Glutamatergic neuron (in vitro differentiated cells): ENCODE data around the gene MMUT. TPM values are rescaled to one million over a fixed set of nuclear protein-coding genes. Genes with fewer than 3 reads are reported as not detected.

Source experiments
- DNase-seq: peaks from one replicate; pipeline ENCODE4 v3.0.0; 2022
- H3K27ac Mint-ChIP-seq: one replicate; pipeline ENCODE4 v1.8.0; 2020; ENCODE audit warnings: mild to moderate bottlenecking, mixed read lengths, inconsistent platforms; ENCODE audit not compliant: unreplicated experiment
- H3K27me3 Mint-ChIP-seq: one replicate; pipeline ENCODE4 v1.8.0; 2020; ENCODE audit warnings: mild to moderate bottlenecking, moderate library complexity, mixed read lengths, inconsistent platforms; ENCODE audit not compliant: unreplicated experiment
- H3K36me3 Mint-ChIP-seq: one replicate; pipeline ENCODE4 v1.8.0; 2020; ENCODE audit warnings: mild to moderate bottlenecking, mixed read lengths, inconsistent platforms; ENCODE audit not compliant: unreplicated experiment
- H3K4me1 Mint-ChIP-seq: one replicate; pipeline ENCODE4 v1.8.0; 2020; ENCODE audit warnings: mild to moderate bottlenecking, low read depth, mixed read lengths, inconsistent platforms; ENCODE audit not compliant: unreplicated experiment
- H3K4me3 Mint-ChIP-seq: one replicate; pipeline ENCODE4 v1.8.0; 2020; ENCODE audit warnings: mild to moderate bottlenecking, mixed read lengths, inconsistent platforms; ENCODE audit not compliant: unreplicated experiment
- H3K9me3 Mint-ChIP-seq: one replicate; pipeline ENCODE4 v1.8.0; 2020; ENCODE audit warnings: mild to moderate bottlenecking, moderate library complexity, mixed read lengths, inconsistent platforms; ENCODE audit not compliant: unreplicated experiment
- total RNA-seq: library from RNA; stranded (reverse); fragmentation: NEBNext Ultra II Directional; extraction: Animal tissue kit (Norgen Biotek cat#: 25700); gene quantifications from one replicate; pipeline ENCODE4 v1.2.1, GENCODE V29; 2021; ENCODE audit not compliant: unreplicated experiment
- TF ChIP-seq, protein P1 (sequence below): fragments of 200-600 bp; sonication (generic); IDR thresholded peaks from one replicate; pipeline ENCODE4 v1.5.0; 2021; ENCODE audit not compliant: partially characterized antibody, unreplicated experiment

Gene MMUT
- total RNA-seq, 1 donor from 2014 or later: 21.9 TPM

GRCh38 chr6:49468042-49468441 lies 5.0 kb upstream of the MMUT start:
- Mint-ChIP-seq H3K9me3 (peaks cover 2% of the 10 kb centered on the region), H3K27ac (no peak overlapping the region), H3K36me3 (no peaks in the 10 kb centered on the region), H3K4me1 (peaks cover 2% of the 10 kb centered on the region), H3K27me3 (no peaks in the 10 kb centered on the region), H3K4me3 (no peak overlapping the region)
- TF ChIP-seq, protein P1, sequence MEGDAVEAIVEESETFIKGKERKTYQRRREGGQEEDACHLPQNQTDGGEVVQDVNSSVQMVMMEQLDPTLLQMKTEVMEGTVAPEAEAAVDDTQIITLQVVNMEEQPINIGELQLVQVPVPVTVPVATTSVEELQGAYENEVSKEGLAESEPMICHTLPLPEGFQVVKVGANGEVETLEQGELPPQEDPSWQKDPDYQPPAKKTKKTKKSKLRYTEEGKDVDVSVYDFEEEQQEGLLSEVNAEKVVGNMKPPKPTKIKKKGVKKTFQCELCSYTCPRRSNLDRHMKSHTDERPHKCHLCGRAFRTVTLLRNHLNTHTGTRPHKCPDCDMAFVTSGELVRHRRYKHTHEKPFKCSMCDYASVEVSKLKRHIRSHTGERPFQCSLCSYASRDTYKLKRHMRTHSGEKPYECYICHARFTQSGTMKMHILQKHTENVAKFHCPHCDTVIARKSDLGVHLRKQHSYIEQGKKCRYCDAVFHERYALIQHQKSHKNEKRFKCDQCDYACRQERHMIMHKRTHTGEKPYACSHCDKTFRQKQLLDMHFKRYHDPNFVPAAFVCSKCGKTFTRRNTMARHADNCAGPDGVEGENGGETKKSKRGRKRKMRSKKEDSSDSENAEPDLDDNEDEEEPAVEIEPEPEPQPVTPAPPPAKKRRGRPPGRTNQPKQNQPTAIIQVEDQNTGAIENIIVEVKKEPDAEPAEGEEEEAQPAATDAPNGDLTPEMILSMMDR: no peak
- no peak for DNase-seq

GRCh38 chr6:49464691-49465090 lies 1.6 kb upstream of the MMUT start:
- H3K27ac Mint-ChIP-seq: no peak overlapping the region
- H3K9me3 Mint-ChIP-seq: peaks cover 2% of the 10 kb centered on the region
- no peaks in the 10 kb centered on the region for H3K27me3 Mint-ChIP-seq
- DNase-seq: no peak
- peak overlapping the region; percentile 10 for H3K4me3 Mint-ChIP-seq
- H3K36me3 Mint-ChIP-seq: no peaks in the 10 kb centered on the region
- peaks cover 2% of the 10 kb centered on the region for H3K4me1 Mint-ChIP-seq
- TF ChIP-seq, protein P1: no peak

GRCh38 chr6:49463612-49463967 lies 537 bp upstream of the MMUT start:
- Mint-ChIP-seq H3K4me3 (peak overlapping the region; percentile 98), H3K4me1 (peaks cover 2% of the 10 kb centered on the region), H3K27me3 (no peaks in the 10 kb centered on the region), H3K36me3 (no peaks in the 10 kb centered on the region), H3K9me3 (peaks cover 2% of the 10 kb centered on the region), H3K27ac (peak overlapping the region; percentile 76)
- no peak for DNase-seq
- TF ChIP-seq, protein P1: no peak

DNA sequence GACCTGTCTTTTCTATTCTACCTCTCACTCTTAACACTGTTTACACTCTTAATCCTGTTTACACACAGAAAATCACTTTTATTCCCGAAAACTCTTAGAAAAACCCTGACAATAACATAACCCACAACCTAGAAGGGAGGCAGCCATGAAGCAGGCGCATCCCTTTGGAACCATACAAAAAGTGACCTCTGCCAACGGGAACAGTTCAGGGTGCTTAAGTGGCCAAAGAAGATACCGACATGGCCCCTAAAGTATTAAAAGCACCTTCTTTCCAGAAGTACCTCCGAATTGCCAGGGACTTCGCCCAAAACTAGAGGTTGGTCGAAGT lies 490 bp downstream of the MMUT start:
- peaks cover 2% of the 10 kb centered on the region for H3K9me3 Mint-ChIP-seq
- H3K4me1 Mint-ChIP-seq: peaks cover 2% of the 10 kb centered on the region
- TF ChIP-seq, protein P1: no peak
- H3K27me3 Mint-ChIP-seq: no peaks in the 10 kb centered on the region
- peak overlapping the region; percentile 76 for H3K27ac Mint-ChIP-seq
- no peaks in the 10 kb centered on the region for H3K36me3 Mint-ChIP-seq
- peak overlapping the region; percentile 98 for H3K4me3 Mint-ChIP-seq
- no peak for DNase-seq

GRCh38 chr6:49462071-49462470 lies 982 bp downstream of the MMUT start:
- H3K4me1 Mint-ChIP-seq: peaks cover 2% of the 10 kb centered on the region

More at GRCh38 chr6:49462071-49462470, 982 bp downstream of the MMUT start:
- no peaks in the 10 kb centered on the region for H3K36me3 Mint-ChIP-seq
- no peaks in the 10 kb centered on the region for H3K27me3 Mint-ChIP-seq
- TF ChIP-seq, protein P1: no peak
- H3K27ac Mint-ChIP-seq: no peak overlapping the region
- H3K9me3 Mint-ChIP-seq: peaks cover 2% of the 10 kb centered on the region
- peak overlapping the region; percentile 98 for H3K4me3 Mint-ChIP-seq
- DNase-seq: no peak
